Psoas muscle (tissue), 8 donors: ENCODE results near the gene PROK1. TPM values are rescaled to one million over a fixed set of nuclear protein-coding genes. Genes with fewer than 3 reads are reported as not detected.
"Not testable (repeated sequence)": the region's sequence is repeated elsewhere in the genome, so short reads cannot be mapped to it uniquely, and the experiment has no call there.

Source experiments
- ATAC-seq, 4 donors: fragments of 200-7000 bp; cut with Tn5 transposase; one replicate each; pipeline ENCODE4 v1.9.1; 2020; ENCODE audit warnings: moderate library complexity in 3 of 4, mild to moderate bottlenecking in 2 of 4
- DNase-seq, 2 donors: peaks; one replicate each; pipeline ENCODE4 v3.0.0-alpha.2; 2020
- H3K27ac ChIP-seq: fragments of 200-600 bp; one replicate; pipeline ENCODE4 v1.8.0; 2022
- H3K27me3 ChIP-seq, 3 donors: fragments of 200-600 bp in 1 of 3; one replicate each; pipeline versions ENCODE4 v1.6.1 to v1.8.0; 2013 to 2022; ENCODE audit warnings: low read length in 2 of 3, mild to moderate bottlenecking in 2 of 3, moderate library complexity in 1 of 3; ENCODE audit not compliant: insufficient read depth in 3 of 3
- H3K36me3 ChIP-seq, 2 donors: fragments of 200-600 bp in 1 of 2; one replicate each; pipeline versions ENCODE4 v1.6.1 to v1.8.0; 2013 to 2022; ENCODE audit warnings: low read depth in 1 of 2, mild to moderate bottlenecking in 1 of 2, moderate library complexity in 1 of 2; ENCODE audit not compliant: insufficient read depth in 1 of 2
- H3K4me1 ChIP-seq: fragments of 200-600 bp; one replicate; pipeline ENCODE4 v1.8.0; 2022
- H3K4me3 ChIP-seq: fragments of 200-600 bp; one replicate; pipeline ENCODE4 v1.8.0; 2022; ENCODE audit warnings: mild to moderate bottlenecking
- H3K9me3 ChIP-seq: fragments of 200-600 bp; one replicate; pipeline ENCODE4 v1.8.0; 2022
- CTCF ChIP-seq: fragments of 200-600 bp; IDR thresholded peaks from one replicate; pipeline ENCODE4 v1.8.0; 2022; ENCODE audit warnings: antibody characterized with exemption
- WGBS, 3 donors: extraction: QIAGEN DNeasy Blood & Tissue Kit; methylation state at CpG; one replicate each; pipeline versions ENCODE4 v1.1.6 to v1.1.7; 2013; 5-methylcytosine and 5-hydroxymethylcytosine counted together
- intact Hi-C, 2 donors: fragments of 100-400 bp; cut with DNase I; formaldehyde crosslinking; loops; one replicate each; pipeline versions ENCODE4 v1.11.0 to v1.14.2; 2022
- polyA plus RNA-seq, 3 donors: library from polyadenylated mRNA; stranded (reverse); fragments of 200-250 nt; gene quantifications; one replicate each; pipeline ENCODE4 v1.2.3, GENCODE V29; 2013
- total RNA-seq, 4 donors: library from RNA; stranded (reverse); fragmentation: NEBNext Ultra II Directional in 2 of 4; extraction: Animal tissue kit (Norgen Biotek cat#: 25700) in 2 of 4; gene quantifications; one replicate each; pipeline versions ENCODE4 v1.2.1 to v1.2.4, GENCODE V29; 2021 to 2023
- donor health status: healthy with polysubstance abuse.
- donor health status: DM: no; HTN: no; CAD: no; lungs with moderate emphysema.
- donor health status: Bipolar disorder and iron deficiency.
- donor health status: healthy.
- donor health status: DM: yes; HTN: yes; CAD: no.
- donor health status: DM: no; HTN: no; CAD: no.
- donor health status: DM: no; HTN: no; CAD: no.
- donor health status: DM: yes; HTN: yes; CAD: no.

The PROK1 gene
- total and polyA plus RNA-seq, 7 donors, result 0.15 to 15.0 (median 0.22) TPM; not detected in 1

- no peak overlapping the region for H3K27ac ChIP-seq
- ATAC-seq (no peak), DNase-seq (no peak)
- 80 to 86% (median 84%) methylated on average over 4 of the region's 4 CpGs for WGBS, 3 donors
- no peaks in the 10 kb centered on the region for H3K4me1 ChIP-seq
- H3K27me3 ChIP-seq, result no peaks in the 10 kb centered on the region
- no peak for TF ChIP-seq CTCF
- no peaks in the 10 kb centered on the region for H3K9me3 ChIP-seq
- no peak overlapping the region for H3K4me3 ChIP-seq
- intact Hi-C loops, result no loop called here
- H3K36me3 ChIP-seq, result no peaks in the 10 kb centered on the region
These were observed 12.1 kb upstream of the PROK1 start for GRCh38 chr1:110438893-110439292.

GRCh38 chr1:110439873-110440272 is 11.1 kb upstream of the PROK1 start:
- H3K9me3 ChIP-seq, H3K27me3 ChIP-seq, H3K36me3 ChIP-seq, intact Hi-C loops, H3K4me1 ChIP-seq, H3K27ac ChIP-seq, DNase-seq, ATAC-seq, H3K4me3 ChIP-seq: not testable (repeated sequence)
- 84 to 86% (median 84%) methylated on average over 3 of the region's 3 CpGs for WGBS, 3 donors

GRCh38 chr1:110440877-110441276 is 10.1 kb upstream of the PROK1 start:
- DNase-seq (peak; percentile 42 to 58), ATAC-seq (no peak)
- TF ChIP-seq CTCF, result no peak
- Histone ChIP-seq H3K9me3 (no peaks in the 10 kb centered on the region), H3K4me1 (no peaks in the 10 kb centered on the region), H3K27ac (no peak overlapping the region), H3K27me3 (no peaks in the 10 kb centered on the region), H3K4me3 (no peak overlapping the region), H3K36me3 (no peaks in the 10 kb centered on the region)
- intact Hi-C loops, result no loop called here
- 40 to 62% (median 56%) methylated on average over 3 of the region's 3 CpGs for WGBS, 3 donors

DNA sequence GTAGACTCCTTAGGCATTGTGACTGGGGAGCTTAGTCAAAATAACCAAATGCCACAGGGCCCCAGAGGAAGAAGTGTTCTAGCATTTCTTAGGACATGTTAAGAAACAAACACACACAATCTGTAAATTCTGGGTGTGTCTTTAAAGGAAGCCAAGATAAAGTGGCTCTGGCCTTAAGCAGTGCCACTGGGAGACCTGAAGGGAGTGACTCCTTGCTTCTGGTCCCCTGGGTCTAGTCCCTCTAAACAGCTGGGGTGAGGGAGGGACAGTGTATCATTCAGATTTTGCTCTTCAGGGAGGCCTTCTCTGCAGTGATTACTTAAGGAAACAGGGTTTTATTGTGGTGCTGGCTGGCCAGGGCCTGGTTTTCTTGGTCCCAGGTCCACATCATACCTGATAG is 9.1 kb upstream of the PROK1 start:
- no peak for TF ChIP-seq CTCF
- intact Hi-C loops, result no loop called here
- Histone ChIP-seq H3K9me3 (no peaks in the 10 kb centered on the region), H3K4me1 (no peaks in the 10 kb centered on the region), H3K4me3 (no peak overlapping the region), H3K36me3 (no peaks in the 10 kb centered on the region), H3K27me3 (no peaks in the 10 kb centered on the region), H3K27ac (no peak overlapping the region)
- no peak for DNase-seq
- no peak for ATAC-seq

GRCh38 chr1:110443451-110443850 is 7.5 kb upstream of the PROK1 start:
- H3K27me3 ChIP-seq, result no peaks in the 10 kb centered on the region
- DNase-seq, result no peak
- no peaks in the 10 kb centered on the region for H3K36me3 ChIP-seq
- WGBS, 3 donors, result 77 to 84% (median 82%) methylated on average over 8 of the region's 8 CpGs
- H3K4me1 ChIP-seq, result no peaks in the 10 kb centered on the region
- intact Hi-C loops, result no loop called here
- no peaks in the 10 kb centered on the region for H3K9me3 ChIP-seq
- no peak for ATAC-seq
- H3K4me3 ChIP-seq, result no peak overlapping the region
- H3K27ac ChIP-seq, result no peak overlapping the region
- TF ChIP-seq CTCF, result no peak
